Thymus (tissue), 11 donors: ENCODE data around the gene SLC49A4. TPM values are rescaled to one million over a fixed set of nuclear protein-coding genes. Genes with fewer than 3 reads are reported as not detected.

Experiments used
- DNase-seq, 9 donors: peaks; one replicate each; pipeline ENCODE4 v3.0.0-alpha.2; 2013; ENCODE audit warnings: low spot score in 9 of 9, low read depth in 6 of 9, missing footprints in 1 of 9
- H3K27ac ChIP-seq, 2 donors: one replicate each; pipeline ENCODE4 v1.5.1; 2013; ENCODE audit warnings: control low read depth in 1 of 2, low read depth in 1 of 2, low read length in 1 of 2, mild to moderate bottlenecking in 1 of 2, moderate library complexity in 1 of 2
- H3K27me3 ChIP-seq, 2 donors: one replicate each; pipeline ENCODE4 v1.5.1; 2013; ENCODE audit warnings: low read length in 1 of 2; ENCODE audit not compliant: control insufficient read depth in 2 of 2, insufficient read depth in 1 of 2
- H3K36me3 ChIP-seq, 2 donors: one replicate each; pipeline ENCODE4 v1.5.1; 2013; ENCODE audit warnings: low read length in 1 of 2, mild to moderate bottlenecking in 1 of 2, moderate library complexity in 1 of 2; ENCODE audit not compliant: control insufficient read depth in 2 of 2, insufficient read depth in 2 of 2
- H3K4me1 ChIP-seq, 2 donors: one replicate each; pipeline ENCODE4 v1.5.1; 2013; ENCODE audit warnings: low read length in 2 of 2; ENCODE audit not compliant: control insufficient read depth in 2 of 2, insufficient read depth in 2 of 2
- H3K4me3 ChIP-seq, 2 donors: one replicate each; pipeline ENCODE4 v1.5.1; 2013; ENCODE audit warnings: low read length in 2 of 2, control low read depth in 1 of 2, mild to moderate bottlenecking in 1 of 2
- H3K9me3 ChIP-seq, 2 donors: one replicate each; pipeline ENCODE4 v1.5.1; 2013; ENCODE audit warnings: low read length in 1 of 2, mild to moderate bottlenecking in 1 of 2; ENCODE audit not compliant: control insufficient read depth in 2 of 2, insufficient read depth in 1 of 2
- WGBS: extraction: QIAGEN DNeasy Blood & Tissue Kit; methylation state at CpG from one replicate; pipeline ENCODE4 v1.1.7; 2013; 5-methylcytosine and 5-hydroxymethylcytosine counted together
- polyA plus RNA-seq: library from polyadenylated mRNA; stranded (reverse); fragments of 200-250 nt; gene quantifications from one replicate; pipeline ENCODE4 v1.2.3, GENCODE V29; 2013
- total RNA-seq: library from RNA; stranded (reverse); fragments of 120-200 nt; gene quantifications from one replicate; pipeline ENCODE4 v1.2.4, GENCODE V29; 2013
- donor health status: healthy.

SLC49A4 gene
- total and polyA plus RNA-seq, 2 donors = 3.3 to 5.9 TPM

- 81% methylated on average over 4 of the region's 4 CpGs for WGBS
- DNase-seq = no peak
- Histone ChIP-seq H3K4me3 (no peak overlapping the region), H3K27ac (no peak overlapping the region), H3K36me3 (no peaks in the 10 kb centered on the region), H3K27me3 (no peaks in the 10 kb centered on the region), H3K4me1 (peaks cover 15 to 18% of the 10 kb centered on the region in 2 donors), H3K9me3 (no peaks in the 10 kb centered on the region)
These were observed 92.1 kb downstream of the SLC49A4 start for GRCh38 chr3:122886946-122887345.

- H3K27ac ChIP-seq = peak overlapping the region in 1 of 2 donors; percentile 49
- WGBS = 19% methylated on average over 6 of the region's 6 CpGs
- DNase-seq = peak; percentile 9 to 62 (median 30)
- H3K4me3 ChIP-seq = no peak overlapping the region
- no peaks in the 10 kb centered on the region for H3K27me3 ChIP-seq
- no peaks in the 10 kb centered on the region for H3K36me3 ChIP-seq
- H3K9me3 ChIP-seq = no peaks in the 10 kb centered on the region
- H3K4me1 ChIP-seq = peaks cover 15 to 24% of the 10 kb centered on the region in 2 donors
These were observed 95.3 kb downstream of the SLC49A4 start for GRCh38 chr3:122890077-122890719.

GRCh38 chr3:122890720-122891220 is 95.9 kb downstream of the SLC49A4 start:
- H3K4me1 ChIP-seq = peaks cover 15 to 24% of the 10 kb centered on the region in 2 donors
- no peak overlapping the region for H3K4me3 ChIP-seq
- H3K36me3 ChIP-seq = no peaks in the 10 kb centered on the region
- WGBS = 93% methylated on average over 4 of the region's 4 CpGs
- peak overlapping the region in 1 of 2 donors; percentile 49 for H3K27ac ChIP-seq
- H3K27me3 ChIP-seq = no peaks in the 10 kb centered on the region
- DNase-seq = no peak
- no peaks in the 10 kb centered on the region for H3K9me3 ChIP-seq

GRCh38 chr3:122892118-122892960 is 97.5 kb downstream of the SLC49A4 start:
- Histone ChIP-seq H3K27ac (no peak overlapping the region), H3K9me3 (no peaks in the 10 kb centered on the region), H3K36me3 (no peaks in the 10 kb centered on the region), H3K27me3 (no peaks in the 10 kb centered on the region), H3K4me3 (no peak overlapping the region), H3K4me1 (peaks cover 15 to 24% of the 10 kb centered on the region in 2 donors)
- no peak for DNase-seq
- 95% methylated on average over 21 of the region's 21 CpGs for WGBS

- no peaks in the 10 kb centered on the region for H3K27me3 ChIP-seq
- no peak overlapping the region for H3K4me3 ChIP-seq
- no peaks in the 10 kb centered on the region for H3K9me3 ChIP-seq
- no peak for DNase-seq
- no peak overlapping the region for H3K27ac ChIP-seq
- peaks cover 15 to 24% of the 10 kb centered on the region in 2 donors for H3K4me1 ChIP-seq
- 84% methylated on average over 8 of the region's 8 CpGs for WGBS
- no peaks in the 10 kb centered on the region for H3K36me3 ChIP-seq
These were observed 98.4 kb downstream of the SLC49A4 start for GRCh38 chr3:122893282-122893681.

GRCh38 chr3:122893754-122894668 is 99.1 kb downstream of the SLC49A4 start:
- WGBS = 92% methylated on average over 17 of the region's 17 CpGs
- Histone ChIP-seq H3K4me3 (no peak overlapping the region), H3K36me3 (no peaks in the 10 kb centered on the region), H3K27me3 (no peaks in the 10 kb centered on the region), H3K27ac (no peak overlapping the region), H3K9me3 (no peaks in the 10 kb centered on the region), H3K4me1 (peaks cover 15 to 27% of the 10 kb centered on the region in 2 donors)
- DNase-seq = no peak

GRCh38 chr3:122898298-122898697 is 103.4 kb downstream of the SLC49A4 start:
- Histone ChIP-seq H3K27ac (no peak overlapping the region), H3K27me3 (peaks cover 0 to 4% of the 10 kb centered on the region in 2 donors), H3K9me3 (no peaks in the 10 kb centered on the region), H3K4me3 (no peak overlapping the region), H3K36me3 (no peaks in the 10 kb centered on the region), H3K4me1 (peaks cover 0 to 9% of the 10 kb centered on the region in 2 donors)
- DNase-seq = no peak
- 93% methylated on average over 4 of the region's 4 CpGs for WGBS

- Histone ChIP-seq H3K36me3 (no peaks in the 10 kb centered on the region), H3K4me3 (no peak overlapping the region), H3K9me3 (peaks cover 1 to 3% of the 10 kb centered on the region in 2 donors), H3K4me1 (peaks cover 0 to 4% of the 10 kb centered on the region in 2 donors), H3K27me3 (peaks cover 0 to 7% of the 10 kb centered on the region in 2 donors), H3K27ac (no peak overlapping the region)
- DNase-seq = no peak
- WGBS = 97% methylated on average over 2 of the region's 2 CpGs
These were observed 107.5 kb downstream of the SLC49A4 start for GRCh38 chr3:122902326-122902725.
